GM18520 (cell line): Measurements from ENCODE around the gene GRIA3.
"Not testable (repeated sequence)": the region's sequence is repeated elsewhere in the genome, so short reads cannot be mapped to it uniquely, and the experiment has no call there.

Experiments
- ATAC-seq: cut with Tn5 transposase; IDR thresholded peaks from one replicate; pipeline ENCODE4 v1.9.1; 2021; ENCODE audit not compliant: unreplicated experiment

Gene GRIA3

DNA sequence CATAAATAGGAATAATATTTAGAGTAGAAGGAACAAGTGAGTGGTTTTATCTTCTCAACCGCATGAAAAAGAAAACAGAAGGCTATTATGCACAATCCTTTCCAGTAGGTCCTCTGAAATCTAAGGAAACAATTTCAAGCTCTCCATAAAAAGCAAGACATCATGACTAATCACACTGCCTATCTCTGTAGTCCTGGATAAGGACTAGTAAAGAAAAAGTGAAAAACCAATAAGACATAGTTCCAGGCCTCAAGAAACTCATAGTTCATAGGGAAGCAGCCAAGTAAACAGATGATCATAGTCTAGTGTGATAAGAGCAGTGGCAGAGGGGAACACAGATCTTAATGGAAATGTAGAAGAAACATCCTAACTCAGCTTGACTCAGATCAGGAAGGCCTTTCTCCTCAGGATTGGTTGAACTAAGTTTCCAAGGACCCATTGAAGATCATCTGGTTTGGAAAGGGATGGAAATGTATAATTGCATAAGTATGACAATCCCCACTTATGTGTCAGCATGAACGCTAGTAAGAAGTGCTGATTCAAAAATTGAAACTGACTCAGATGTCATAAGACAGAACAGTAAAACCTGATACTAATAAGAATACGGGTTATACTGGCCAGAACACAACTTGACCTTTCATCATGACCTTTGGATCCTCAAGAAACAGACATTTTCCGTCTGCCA, 155.3 kb downstream of the GRIA3 start:
- peak; percentile 81 for ATAC-seq

DNA sequence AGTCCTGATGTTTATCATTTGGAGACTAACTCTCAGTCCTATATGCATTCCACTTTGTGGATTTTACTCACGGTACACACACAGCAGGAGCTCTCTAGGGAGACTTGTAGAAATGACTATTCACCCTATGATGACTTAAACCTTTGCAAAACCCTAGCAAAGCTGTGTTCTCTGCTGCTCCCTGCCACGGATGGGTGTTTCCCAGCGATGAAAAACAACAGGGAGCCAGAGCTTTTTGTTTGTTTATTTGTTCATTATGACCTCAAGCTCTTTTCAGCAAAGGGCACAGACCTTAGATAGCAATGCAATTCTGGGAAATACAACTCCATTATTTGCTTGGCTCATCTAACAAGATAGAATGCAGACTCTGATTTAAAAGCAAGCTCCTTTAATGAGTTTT, 156.6 kb downstream of the GRIA3 start:
- peak; percentile 45 for ATAC-seq

DNA sequence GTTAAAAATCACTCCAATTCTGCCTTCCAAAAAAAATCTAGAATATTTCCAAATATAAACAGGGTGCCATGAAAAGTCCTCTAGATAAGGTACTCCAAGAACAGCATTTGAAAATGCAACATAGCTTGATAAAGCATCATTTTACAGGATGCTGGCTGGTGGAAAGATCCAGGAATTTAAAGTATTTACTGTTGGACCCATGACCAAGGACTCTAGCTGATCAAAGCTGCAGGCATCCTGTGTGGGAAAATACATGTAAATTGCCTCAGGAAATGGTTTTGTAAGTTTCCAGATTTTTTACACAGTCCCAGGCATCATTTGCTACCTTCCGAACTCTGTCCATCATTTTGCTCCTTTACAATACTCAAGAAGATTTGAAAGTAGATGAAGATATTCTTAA, 164.4 kb downstream of the GRIA3 start:
- ATAC-seq: no peak

DNA sequence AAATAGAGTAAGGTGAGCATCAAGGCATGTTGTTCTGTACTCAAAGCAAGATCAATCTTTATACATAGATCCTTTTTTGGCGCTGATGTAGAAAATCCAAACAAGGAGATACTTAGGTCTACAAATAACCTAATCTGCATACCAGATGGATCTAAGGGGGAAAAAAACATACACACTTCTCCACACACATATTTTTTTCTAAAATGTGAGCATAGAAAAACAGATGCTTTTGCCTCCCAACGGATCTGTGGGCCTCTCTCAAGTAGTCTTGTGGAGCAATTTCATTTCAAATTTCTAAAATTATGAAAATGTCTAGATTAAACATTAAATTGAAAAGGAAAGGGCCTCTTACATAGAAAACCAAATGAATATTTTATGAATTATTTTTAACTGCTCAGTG, 166.1 kb downstream of the GRIA3 start:
- ATAC-seq: no peak

DNA sequence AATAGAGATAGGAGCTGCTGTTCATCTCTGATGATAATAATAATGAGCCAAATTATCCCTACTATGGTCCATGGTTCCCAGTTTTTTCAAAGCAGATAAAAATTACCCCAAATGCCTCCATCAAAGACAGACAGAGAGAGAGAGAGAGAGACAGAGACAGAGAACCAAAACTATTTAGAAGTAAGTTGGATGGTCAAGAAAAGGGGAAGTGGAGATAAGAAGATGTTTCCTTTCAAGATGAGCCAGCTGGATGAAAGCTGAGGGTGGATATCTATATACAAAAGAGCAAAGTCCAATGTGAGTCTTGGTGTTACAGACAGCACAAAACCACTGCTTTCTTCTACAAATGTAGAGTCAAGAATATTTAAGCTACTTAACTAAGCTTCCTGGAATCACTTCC, 173.9 kb downstream of the GRIA3 start:
- peak; percentile 93 for ATAC-seq

DNA sequence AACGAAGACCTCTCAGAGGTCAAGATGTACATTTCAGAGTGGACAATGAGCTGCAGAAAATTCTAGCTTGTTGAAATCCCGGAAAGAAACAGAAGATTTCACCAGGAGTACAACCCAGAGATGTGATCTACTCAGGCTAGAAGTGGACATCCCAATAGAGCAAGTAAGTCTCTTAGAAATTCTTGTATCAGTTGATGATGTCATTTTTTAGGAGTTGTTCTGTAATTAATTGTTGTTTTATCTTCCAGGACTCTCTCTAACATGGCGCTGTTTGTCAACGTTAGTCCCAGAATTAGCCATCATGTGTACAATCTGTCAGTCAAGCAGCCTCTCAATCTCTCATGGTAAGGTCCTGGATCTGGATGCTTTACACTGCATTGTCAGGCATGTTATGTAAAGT, 174.4 kb downstream of the GRIA3 start:
- no peak for ATAC-seq

DNA sequence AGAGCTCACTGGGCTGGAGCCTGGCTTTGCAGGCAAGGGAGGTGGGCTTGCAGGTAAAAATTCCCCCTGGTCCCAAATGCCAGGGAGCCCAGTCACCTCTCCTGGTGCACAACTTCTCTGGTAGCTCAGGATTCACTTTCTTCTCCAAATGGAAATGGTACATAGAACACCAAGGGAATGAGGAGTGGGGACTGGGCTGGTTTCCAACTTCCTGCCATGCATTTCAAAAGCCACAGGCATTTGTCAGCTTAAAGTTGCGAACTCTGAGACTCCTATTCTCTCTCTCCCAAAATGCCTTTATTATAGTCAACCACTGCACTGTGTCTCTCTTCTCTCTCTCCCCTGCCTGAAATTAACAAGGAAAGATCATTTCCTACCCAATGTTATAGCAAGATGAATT, 177.3 kb downstream of the GRIA3 start:
- ATAC-seq: no peak

DNA sequence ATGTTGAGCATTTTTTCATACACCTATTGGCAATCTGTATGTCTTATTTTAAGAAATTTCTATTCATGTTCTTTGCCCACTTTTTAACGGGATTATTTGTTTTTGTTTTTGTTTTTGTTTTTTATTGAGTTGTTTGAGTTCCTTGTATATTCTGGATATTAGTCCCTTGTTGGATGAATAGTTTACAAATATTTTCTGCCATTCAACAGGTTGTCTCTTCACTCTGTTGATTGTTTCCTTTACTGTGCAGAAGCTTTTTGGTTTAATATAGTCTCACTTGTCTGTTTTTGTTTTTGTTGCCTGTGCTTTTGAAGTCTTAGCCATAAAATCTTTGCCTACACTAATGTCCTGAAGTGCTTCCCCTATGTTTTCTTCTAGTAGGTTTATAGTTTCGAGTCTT, 202.1 kb downstream of the GRIA3 start:
- not testable (repeated sequence) for ATAC-seq

DNA sequence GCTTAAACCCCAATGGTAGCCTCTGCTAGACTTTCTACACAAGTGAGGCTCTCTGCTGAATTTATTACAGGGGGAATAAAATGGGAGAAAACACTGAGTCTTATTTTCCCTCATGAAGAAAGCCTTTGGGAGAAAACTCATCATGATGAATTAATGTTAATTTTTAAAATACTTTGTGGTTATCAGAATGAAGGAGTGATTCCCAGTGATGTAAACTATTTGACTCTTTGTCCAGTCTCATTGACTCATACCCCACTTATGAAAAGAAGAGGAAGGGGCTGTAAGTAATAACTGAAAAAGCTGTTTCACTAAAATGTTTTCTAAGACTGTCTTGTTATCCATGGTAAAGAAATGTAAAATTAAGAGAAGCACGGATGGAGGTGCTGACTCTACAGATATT, 208.8 kb downstream of the GRIA3 start:
- no peak for ATAC-seq

DNA sequence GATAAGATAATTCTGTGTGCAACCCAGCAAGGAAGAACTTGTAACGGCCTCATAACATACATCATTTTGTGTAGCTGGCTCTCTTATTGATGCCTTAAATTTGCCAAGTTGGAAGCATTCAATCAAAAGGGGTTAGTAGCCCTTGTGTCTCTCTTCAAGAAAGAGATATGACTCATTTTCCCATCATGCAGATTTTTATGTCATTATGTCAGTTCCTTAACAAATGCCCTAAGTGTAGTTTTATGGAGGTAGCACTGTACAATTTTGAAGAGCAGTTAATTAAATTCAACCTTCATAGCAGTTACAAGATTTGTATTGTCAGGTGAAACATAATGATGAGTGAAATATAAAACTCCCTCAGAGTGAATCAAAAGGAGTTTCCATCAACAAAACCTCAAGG, 215.6 kb downstream of the GRIA3 start:
- no peak for ATAC-seq

DNA sequence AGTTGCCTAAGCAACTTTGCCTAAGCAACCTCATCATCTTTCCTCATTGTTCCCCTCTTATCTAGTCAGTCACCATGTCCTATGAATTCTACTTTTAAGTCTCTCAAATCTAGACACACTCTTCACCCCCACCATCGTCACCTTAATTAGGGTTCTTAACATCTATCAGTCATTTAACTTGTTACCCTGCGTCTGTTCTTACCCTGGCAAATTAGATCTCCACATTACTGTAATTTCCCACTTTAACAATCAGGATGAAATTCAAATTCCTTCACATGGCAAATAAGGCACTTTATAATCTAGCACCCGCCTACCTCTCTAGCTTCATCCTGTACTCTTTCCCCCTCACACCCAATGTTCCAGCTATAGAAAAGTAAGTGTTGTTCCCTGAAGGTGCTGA, 221.2 kb downstream of the GRIA3 start:
- ATAC-seq: no peak

DNA sequence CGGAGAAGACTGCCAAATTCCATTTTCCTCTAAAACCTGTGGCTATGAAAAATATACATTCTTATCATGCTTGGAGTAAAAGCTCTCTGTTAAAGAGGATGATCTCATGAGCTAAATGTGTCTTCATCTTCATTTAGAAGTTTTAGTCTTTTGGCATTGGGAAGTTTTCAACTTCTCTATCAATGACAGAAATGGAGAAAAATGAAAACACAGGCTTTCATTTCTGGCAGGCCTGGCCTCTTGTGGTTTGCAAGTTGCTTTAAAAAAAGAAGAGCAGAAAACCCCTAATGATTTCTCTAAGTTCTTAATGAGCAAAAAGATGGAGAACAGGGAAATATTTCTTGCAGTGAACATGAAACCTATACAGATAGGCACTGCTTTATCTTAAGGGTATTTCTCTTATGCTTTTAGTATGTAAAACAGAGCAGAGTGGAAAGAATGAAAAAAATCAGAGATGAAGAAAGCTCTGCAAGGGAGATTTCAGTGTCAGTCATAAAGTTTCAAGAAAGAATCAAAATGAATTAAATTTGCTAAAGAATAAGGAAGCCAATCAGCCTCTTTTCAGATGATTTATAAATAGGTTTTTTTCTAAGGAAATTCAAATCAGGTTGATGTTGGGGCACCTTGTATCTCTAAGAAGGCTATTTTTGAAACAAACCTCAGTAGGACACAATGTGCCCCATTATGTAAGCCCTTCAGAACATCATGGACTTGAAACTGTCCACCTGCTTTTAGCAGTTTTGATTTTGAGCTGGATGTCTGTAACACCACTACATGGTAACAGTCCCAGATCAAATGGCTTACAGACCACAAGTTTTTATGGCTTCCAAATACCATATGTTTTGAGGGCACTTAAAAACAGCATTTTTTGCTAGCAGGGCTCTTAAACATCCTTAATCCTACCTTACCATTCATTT, 225.0 kb downstream of the GRIA3 start:
- peak; percentile 45 for ATAC-seq

DNA sequence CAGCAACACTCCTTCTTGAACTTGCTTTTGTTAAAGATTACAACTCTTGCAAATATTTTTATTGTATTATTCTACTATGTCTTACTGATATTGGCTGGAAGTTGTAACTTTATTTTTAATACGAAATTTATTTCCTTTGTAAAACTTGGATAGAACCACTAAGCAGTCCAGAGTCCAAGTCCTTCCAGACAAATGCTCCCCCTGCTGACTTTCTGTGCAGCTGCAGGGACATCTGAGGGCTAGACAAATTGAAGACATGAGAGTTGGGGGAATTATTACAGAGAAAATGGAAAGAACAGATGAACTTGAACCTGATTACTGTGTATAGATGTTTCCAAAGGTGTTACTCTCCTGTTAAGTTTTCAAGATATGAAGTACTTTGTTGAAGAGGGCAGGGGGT, 238.8 kb downstream of the GRIA3 start:
- ATAC-seq: no peak

DNA sequence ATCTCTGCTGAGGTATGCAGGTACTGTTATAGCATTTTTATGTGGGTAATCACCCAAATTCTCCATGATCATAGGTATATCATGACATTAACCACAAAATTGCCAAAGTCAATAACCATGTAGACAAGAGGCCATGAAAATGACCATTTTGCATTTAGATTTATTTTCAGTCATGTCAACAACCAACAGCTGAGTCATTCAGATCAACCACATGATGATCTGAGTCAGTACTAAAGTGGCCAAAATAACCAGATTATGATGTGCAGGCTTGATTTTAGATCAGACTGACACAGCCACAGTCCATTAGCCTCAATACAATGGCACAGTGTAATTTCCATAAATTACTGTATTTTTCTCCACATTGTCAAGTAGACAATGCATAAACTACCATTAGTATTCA, 240.5 kb downstream of the GRIA3 start:
- ATAC-seq: peak; percentile 98

DNA sequence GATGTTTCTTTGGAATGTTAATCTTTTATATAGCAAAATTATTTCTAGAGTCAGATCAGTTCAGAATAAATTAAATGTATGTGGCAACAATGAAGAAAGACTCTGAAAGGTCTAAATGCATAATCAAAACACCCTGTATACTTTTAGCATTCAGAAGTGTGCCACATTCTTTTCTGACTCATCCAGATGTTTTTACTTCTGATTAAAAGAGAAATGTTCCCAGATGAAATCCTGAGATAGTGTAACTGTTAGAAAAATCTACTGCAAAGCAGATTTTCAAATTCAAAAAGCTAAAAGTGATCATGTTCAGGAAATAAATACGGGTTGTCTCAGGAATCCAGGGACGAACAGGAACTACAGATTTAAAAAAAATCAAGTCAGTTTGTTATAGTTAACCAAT, 241.4 kb downstream of the GRIA3 start:
- no peak for ATAC-seq

DNA sequence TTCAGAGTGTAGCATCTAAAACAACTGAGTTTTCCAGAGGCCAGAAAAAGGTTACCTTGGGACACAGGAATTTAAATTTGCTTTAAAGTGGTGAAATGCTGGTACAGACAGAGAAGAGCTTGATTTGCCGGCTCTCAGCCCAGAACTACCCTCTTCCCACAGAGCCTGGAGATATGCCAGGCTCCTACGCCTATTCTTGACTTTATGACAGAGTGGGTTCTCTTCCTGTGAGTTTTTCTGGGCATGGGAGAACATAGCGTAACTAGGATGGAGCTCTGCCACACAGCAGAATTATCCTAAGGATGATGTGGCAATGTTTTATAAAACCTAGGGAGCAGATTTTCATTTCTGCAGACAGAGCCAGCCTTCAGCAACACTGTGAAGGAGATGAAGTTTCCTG, 241.8 kb downstream of the GRIA3 start:
- ATAC-seq: no peak

DNA sequence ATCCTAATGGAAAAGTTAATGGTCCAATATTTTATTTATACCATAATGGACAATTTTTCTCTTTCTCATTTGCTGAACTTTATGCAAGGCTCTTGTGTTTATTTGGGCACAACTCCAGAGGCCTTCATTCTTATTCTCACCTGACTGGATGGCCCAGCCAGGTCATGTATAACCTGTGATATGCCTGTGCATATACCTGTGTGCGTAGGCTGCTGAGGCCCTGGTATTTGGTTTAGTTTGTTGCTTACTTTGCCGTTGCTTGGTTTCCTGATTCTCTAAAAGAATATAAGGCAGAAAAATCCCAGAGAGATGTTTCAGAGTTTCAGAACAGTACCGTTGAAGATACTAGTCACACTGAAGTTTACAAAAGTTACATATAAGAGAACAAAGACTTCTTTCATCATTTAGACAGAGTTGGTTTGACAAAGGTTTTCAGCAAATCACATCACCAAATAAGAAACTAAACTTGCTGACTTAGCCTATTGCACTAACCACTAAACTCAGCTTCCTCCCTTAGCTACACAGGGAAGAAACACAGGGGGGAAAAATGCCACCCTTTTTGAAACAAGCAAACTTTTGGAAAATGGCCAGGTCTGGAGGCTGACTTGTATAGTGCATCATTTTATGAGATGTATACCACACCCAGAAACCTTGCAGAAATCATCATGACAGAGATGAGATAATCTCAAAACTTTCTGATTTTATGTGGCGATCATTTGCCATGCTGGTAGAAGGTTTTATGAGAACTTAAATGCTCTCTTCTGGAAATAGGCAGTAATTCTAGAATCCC, 248.5 kb downstream of the GRIA3 start:
- ATAC-seq: no peak

DNA sequence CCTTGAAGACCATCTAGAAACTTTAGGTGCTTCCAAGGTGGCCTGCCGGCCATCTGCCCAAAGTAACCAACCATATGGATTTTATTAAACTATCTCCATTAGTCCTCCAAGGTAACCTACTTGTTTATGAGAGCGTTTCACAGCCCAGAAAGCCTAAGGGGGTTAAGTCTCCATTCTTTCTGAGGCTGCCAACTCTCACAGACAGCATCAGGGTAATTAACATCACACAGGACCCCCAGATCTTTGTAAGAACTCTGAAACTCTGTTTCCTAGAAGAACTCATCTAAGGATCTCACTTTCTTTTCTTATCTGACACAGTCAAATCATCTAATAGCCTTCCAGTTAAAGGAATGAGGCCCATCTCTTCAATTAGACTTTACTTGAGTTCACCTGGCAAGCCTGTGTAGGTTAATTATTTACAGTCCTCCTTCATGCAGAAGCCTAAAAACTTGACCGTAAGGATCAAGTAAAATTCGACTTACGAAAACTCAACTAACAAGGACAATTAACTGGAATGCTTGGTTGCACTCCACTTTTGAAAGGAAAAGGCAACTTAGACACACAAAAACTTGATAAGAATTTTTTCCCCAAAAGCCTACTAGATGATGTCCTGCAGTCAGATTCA, 252.5 kb downstream of the GRIA3 start:
- ATAC-seq: no peak

DNA sequence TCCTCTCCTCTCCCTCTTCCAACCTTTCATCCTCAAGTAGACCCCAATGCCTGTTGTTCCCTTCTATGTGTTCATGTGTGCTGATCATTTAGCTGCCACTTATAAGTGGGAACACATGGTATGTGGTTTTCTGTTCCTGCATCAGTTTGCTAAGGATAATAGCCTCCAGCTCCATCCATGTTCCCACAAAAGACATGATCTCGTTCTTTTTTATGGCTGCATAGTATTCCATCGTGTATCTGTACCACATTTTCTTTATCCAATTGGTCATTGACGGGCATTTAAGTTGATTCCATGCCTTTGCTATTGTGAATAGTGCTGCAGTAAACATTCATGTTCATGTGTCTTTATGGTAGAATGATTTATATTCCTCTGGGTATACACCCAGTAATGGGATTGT, 255.8 kb downstream of the GRIA3 start:
- ATAC-seq: not testable (repeated sequence)

DNA sequence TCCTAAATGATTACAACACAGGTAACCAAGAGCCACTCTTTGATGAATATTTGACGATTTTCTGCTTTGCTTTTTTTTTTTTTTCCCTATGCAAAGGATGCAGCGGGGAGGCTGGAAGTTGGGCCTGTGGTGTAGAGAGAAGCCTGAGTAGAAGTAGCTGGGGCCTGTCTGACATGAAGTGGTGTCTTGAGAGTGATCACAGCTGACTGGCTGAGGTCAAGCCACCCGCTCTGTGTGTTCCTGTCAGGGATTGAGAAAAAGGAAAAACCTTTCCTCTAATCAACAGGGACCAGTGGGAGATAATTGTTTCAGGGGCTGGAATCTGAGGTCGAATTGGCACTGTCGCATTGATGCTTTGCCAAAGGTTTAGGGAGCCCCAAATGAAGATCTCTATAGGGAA, 258.7 kb downstream of the GRIA3 start:
- no peak for ATAC-seq

DNA sequence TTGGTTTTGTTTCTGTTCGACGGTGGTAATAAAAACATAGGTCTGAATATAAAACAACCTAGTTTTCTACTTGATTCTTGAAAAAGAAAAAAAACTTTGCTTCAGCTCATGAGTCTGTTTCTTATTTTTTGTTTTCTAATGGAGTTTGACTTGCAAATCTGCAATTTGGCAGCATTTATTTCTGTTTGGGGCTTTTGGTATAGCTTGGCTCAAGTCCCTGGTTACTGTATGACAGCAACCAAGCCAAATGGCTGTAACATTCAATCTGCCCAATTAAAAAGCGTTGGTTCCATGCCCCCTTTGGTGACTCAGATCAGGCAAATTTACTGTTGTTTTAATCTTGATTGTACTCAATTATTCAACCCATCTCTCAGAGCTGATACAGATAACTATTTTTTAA, 263.4 kb downstream of the GRIA3 start:
- ATAC-seq: no peak
